Mammary epithelial cell (primary cell): ENCODE measurements around the gene CAB39L.

Source experiments
- EZH2 ChIP-seq: IDR thresholded peaks from 2 replicates; pipeline ENCODE4 v1.6.1; 2012; ENCODE audit warnings: low read length, inconsistent platforms, borderline replicate concordance
- TF ChIP-seq, protein P1 (sequence below), 2 donors: IDR thresholded peaks in 1 of 2; conservative IDR thresholded peaks in 1 of 2; 2 replicates each; pipeline ENCODE4 v1.5.1; 2011 to 2012; ENCODE audit warnings: inconsistent platforms in 2 of 2, low read length in 2 of 2, mild to moderate bottlenecking in 2 of 2, control low read depth in 1 of 2, low read depth in 1 of 2; ENCODE audit not compliant: insufficient read depth in 1 of 2; ENCODE audit errors: extremely low read depth in 1 of 2

DNA sequence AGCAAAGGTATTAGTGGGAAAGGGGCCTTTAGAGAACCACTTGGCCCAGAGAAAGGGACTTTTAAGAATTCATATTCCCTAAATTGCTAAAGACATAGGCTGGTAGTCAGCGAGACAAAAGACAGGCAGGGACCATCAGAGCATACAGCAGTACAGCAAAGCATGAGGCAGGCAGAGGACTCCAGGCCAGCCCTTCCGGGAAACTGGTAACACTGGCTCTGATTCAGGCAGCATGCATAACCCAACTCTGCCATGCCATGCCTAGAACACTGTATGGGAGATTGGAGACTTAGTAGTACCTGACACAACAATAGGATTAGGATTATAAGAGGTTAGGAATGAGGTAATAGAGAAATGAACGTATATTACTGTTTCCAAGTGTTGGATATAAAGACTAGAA, 34.9 kb downstream of the CAB39L start:
- TF ChIP-seq, protein P1, sequence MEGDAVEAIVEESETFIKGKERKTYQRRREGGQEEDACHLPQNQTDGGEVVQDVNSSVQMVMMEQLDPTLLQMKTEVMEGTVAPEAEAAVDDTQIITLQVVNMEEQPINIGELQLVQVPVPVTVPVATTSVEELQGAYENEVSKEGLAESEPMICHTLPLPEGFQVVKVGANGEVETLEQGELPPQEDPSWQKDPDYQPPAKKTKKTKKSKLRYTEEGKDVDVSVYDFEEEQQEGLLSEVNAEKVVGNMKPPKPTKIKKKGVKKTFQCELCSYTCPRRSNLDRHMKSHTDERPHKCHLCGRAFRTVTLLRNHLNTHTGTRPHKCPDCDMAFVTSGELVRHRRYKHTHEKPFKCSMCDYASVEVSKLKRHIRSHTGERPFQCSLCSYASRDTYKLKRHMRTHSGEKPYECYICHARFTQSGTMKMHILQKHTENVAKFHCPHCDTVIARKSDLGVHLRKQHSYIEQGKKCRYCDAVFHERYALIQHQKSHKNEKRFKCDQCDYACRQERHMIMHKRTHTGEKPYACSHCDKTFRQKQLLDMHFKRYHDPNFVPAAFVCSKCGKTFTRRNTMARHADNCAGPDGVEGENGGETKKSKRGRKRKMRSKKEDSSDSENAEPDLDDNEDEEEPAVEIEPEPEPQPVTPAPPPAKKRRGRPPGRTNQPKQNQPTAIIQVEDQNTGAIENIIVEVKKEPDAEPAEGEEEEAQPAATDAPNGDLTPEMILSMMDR (conservative IDR thresholded peaks at IDR 0.05 in 1 of 2, IDR thresholded peaks at IDR 0.05 in 1 of 2; ENCODE audit: extremely low read depth in 1 of 2, insufficient read depth in 1 of 2, low read depth in 1 of 2, low read length in 2 of 2): no peak
- TF ChIP-seq EZH2: no peak
